ENCODE measurements around the gene MAP3K3.

DNA sequence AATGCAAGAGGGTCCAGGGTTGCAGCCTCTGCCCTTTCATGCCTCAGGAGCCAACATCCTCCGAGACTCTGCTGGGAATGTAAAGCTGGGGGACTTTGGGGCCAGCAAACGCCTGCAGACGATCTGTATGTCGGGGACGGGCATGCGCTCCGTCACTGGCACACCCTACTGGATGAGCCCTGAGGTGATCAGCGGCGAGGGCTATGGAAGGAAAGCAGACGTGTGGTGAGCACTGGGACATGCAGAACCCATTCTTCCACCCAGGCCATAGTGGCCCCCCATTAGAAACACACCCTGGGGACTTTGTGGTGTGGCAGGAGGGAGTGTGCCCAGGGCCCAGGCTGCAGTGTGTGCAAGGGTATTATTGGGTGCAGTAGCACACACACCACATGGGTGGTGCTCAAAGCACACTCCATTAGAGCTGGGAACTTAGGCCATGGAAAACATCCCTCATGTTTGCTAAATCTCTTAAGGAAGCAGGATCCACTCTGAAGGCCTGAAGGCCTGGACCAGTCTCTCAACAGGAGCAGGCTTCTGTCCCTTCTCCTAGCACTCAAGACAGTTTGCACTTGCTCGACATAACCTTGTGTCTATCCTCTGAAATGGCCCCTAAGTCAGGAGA is 70.1 kb downstream of the MAP3K3 start:
- TF ChIP-seq TARDBP (IDR thresholded peaks at IDR 0.05) (no peak), SP1 (IDR thresholded peaks at IDR 0.05) (no peak), HDGF (IDR thresholded peaks at IDR 0.05; ENCODE audit: borderline replicate concordance) (no peak), FOXA1 (IDR thresholded peaks at IDR 0.05) (no peak), ARNT (IDR thresholded peaks at IDR 0.05) (no peak), BHLHE40 (IDR thresholded peaks at IDR 0.05; ENCODE audit: borderline replicate concordance) (no peak), SUZ12 (IDR thresholded peaks at IDR 0.05) (no peak), FOXM1 (IDR thresholded peaks at IDR 0.05; ENCODE audit: borderline replicate concordance) (no peak), ELF4 (IDR thresholded peaks at IDR 0.05) (no peak)
- TF ChIP-seq, protein P1, sequence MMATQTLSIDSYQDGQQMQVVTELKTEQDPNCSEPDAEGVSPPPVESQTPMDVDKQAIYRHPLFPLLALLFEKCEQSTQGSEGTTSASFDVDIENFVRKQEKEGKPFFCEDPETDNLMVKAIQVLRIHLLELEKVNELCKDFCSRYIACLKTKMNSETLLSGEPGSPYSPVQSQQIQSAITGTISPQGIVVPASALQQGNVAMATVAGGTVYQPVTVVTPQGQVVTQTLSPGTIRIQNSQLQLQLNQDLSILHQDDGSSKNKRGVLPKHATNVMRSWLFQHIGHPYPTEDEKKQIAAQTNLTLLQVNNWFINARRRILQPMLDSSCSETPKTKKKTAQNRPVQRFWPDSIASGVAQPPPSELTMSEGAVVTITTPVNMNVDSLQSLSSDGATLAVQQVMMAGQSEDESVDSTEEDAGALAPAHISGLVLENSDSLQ (IDR thresholded peaks at IDR 0.05) = no peak

Data from HEK293T (cell line).